GM20431 (cell line): Measurements from ENCODE around the gene REEP3.
"Not testable (repeated sequence)": the region's sequence is repeated elsewhere in the genome, so short reads cannot be mapped to it uniquely, and the experiment has no call there.

Experiments
- in situ Hi-C: fragments of 300-500 bp; cut with MseI, MboI; formaldehyde crosslinking; loops from one replicate; pipeline ENCODE4 v1.15.0; 2020; ENCODE audit warnings: low sequenced_read_pairs; ENCODE audit not compliant: unreplicated experiment

The REEP3 gene

DNA sequence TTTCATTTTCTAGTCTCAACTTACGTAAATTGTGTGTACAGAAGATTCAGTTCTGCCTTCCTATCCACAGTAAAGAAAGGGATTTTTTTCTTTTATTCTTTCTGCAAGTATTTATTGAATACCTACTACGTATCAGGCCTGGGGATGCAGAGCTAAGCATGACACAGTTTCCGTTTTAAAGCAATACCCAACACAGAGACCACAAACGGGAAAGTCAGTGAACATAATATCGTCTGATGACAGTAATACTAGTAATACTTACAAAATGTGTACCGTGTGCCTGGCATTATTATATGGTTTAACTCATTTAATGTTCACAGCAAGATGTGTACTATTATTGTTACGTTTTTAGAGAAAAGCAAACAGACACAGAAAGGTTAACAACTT, 22.4 kb downstream of the REEP3 start:
- in situ Hi-C loops = no loop called here

DNA sequence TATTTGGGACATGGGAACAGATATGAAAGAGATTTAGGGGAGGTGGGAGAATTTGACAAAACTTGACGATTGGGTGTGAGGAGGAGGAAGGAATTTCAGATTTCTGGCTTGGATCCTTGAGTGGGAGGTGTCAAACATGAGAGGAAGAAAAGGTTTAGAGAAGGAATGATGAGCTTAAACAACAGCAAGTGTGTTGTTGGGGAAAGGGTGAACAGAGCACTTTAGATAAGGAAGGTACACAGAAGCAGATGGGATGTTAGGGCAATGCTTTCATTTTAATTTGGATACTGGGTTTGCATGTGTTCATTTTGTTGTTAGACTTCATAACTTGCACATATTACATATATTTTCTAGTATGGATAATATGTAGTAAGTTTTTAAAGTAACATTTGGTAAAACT, 23.2 kb downstream of the REEP3 start:
- in situ Hi-C loops = no loop called here

GRCh38 chr10:63547628-63548360, 26.6 kb downstream of the REEP3 start:
- in situ Hi-C loops = no loop called here

GRCh38 chr10:63548860-63549259, 27.7 kb downstream of the REEP3 start:
- in situ Hi-C loops = no loop called here

DNA sequence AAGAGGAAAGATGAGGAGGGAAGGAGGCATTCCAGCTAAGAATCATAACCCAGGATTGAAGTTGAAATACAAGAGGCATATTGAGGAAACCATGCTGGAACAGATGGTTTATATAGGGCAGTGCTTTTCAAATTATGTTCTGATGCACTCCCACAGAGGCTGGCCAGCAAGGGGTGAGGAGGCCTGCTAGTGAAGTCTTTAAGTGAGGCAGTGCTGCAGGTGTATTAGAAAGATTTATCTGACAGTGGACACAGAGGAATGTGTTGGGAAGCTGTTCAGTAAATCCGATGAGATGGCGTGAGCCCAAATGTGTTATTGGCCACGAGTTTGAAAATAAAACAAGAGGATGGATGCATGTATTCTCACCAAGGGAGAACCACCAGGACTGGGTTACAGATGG, 28.6 kb downstream of the REEP3 start:
- in situ Hi-C loops = no loop called here

DNA sequence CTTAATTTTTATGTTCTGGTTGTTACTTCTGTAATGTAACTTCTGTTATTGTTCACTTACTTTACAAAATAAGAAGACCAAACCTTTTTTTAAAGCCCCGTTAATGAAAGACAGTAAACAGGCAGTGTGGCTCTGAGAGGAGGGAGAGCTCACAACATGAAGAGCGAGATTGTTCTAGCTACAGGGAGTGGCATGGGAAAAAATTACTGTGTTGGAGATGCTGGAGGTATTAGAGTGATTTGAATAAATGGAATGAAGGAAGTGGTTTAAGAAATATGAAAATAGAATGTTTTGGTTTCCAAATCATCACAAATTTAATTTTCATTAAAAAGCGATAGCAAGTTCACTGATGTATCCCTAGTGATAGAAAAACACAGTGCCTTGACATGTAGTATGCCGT, 31.8 kb downstream of the REEP3 start:
- in situ Hi-C loops = no loop called here

GRCh38 chr10:63553473-63553872, 32.3 kb downstream of the REEP3 start:
- in situ Hi-C loops = no loop called here

DNA sequence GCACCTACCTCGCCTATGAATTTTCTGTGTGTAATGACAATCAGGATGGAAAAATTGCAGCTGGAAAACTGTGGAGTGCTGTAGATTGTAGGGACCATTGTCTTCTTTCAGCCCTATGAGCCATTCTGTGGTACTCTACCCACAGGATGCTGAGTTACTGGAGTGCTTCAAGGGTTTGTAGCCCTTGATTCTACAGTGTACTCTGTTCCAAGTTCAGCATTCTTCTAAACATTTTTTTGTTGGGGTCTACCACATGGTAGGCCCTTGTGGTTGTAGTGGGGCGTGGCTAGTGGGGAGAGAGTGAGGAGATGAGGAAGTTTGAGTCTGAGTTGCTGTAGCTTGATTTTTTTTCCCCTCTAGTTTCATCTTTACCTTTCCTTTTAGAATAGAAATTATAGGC, 33.5 kb downstream of the REEP3 start:
- in situ Hi-C loops = no loop called here

- in situ Hi-C loops = no loop called here
These were observed 34.1 kb downstream of the REEP3 start for GRCh38 chr10:63555330-63555729.

DNA sequence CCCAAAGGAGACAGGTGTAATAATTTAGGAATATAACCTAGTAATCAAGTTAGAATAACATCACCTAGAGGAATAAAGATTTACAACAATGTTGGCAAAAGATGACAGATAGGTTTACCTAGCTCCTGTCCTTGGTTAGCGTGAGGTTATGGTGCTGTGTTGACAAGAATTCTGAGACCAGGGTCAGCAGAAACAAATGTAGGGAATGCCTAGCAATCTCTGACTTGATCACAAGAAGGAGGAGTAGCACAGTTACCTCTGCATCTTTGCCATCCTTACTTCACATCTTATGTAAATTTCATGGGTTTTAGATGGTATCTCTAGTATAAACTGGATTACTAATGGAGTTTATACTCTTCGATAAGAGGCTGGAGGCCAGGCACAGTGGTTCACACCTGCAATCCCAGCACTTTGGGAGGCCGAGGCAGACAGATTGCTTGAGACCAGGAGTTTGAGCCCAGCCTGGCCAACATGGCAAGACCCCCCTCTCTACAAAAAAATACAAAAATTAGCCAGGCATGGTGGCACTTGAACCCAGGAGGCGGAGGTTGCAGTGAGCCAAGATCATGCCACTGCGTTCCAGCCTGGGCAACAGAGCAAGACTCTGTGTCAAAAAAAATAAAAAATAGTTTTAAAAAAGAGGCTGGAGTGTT, 37.1 kb downstream of the REEP3 start:
- in situ Hi-C loops = no loop called here

GRCh38 chr10:63561341-63561740, 40.1 kb downstream of the REEP3 start:
- in situ Hi-C loops = no loop called here

GRCh38 chr10:63562391-63562790, 41.2 kb downstream of the REEP3 start:
- in situ Hi-C loops = no loop called here

- in situ Hi-C loops = no loop called here
These were observed 41.7 kb downstream of the REEP3 start for GRCh38 chr10:63562857-63563256.

DNA sequence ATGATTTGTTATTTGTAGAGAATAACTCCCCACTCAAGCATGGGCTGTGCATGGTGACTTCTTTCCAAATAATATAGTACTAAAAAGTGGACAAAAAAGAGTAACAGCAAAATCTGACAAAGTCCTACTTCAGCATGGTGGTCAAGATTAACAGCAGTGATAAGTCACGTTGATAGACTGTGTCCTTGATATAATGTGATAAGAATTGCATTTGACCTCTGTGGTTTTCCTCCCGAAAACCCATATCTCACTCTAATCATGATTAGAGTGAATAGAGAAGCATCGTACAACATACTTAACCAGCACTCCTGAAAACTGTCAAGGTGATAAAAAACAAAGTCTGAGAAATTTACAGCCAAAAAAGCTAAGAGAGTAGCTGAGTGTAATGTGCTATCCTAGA, 42.4 kb downstream of the REEP3 start:
- in situ Hi-C loops = no loop called here

GRCh38 chr10:63564731-63565130, 43.5 kb downstream of the REEP3 start:
- in situ Hi-C loops = not testable (repeated sequence)

- in situ Hi-C loops = no loop called here
These were observed 52.0 kb downstream of the REEP3 start for GRCh38 chr10:63573068-63573697.

DNA sequence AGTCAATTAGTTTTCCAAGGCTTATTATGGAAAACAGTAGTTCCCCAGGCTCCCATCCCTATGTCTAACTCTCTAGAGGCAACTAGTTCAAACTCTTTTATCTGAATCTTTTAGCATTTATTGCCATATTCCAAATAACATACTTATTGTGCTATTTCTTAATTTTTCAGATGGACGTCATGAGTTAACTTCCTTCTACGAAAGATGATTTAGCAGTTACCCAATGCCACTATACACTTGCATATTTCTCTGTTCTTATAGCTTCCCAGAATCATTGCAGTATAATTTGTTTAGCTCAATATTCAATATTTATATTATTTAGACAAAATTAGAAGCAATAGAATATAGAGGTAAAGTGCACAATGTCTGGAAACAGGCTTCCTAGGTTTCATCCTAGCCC, 52.8 kb downstream of the REEP3 start:
- in situ Hi-C loops = no loop called here

- in situ Hi-C loops = no loop called here
These were observed 55.3 kb downstream of the REEP3 start for GRCh38 chr10:63576501-63576900.

- in situ Hi-C loops = no loop called here
These were observed 57.3 kb downstream of the REEP3 start for GRCh38 chr10:63578501-63578900.

DNA sequence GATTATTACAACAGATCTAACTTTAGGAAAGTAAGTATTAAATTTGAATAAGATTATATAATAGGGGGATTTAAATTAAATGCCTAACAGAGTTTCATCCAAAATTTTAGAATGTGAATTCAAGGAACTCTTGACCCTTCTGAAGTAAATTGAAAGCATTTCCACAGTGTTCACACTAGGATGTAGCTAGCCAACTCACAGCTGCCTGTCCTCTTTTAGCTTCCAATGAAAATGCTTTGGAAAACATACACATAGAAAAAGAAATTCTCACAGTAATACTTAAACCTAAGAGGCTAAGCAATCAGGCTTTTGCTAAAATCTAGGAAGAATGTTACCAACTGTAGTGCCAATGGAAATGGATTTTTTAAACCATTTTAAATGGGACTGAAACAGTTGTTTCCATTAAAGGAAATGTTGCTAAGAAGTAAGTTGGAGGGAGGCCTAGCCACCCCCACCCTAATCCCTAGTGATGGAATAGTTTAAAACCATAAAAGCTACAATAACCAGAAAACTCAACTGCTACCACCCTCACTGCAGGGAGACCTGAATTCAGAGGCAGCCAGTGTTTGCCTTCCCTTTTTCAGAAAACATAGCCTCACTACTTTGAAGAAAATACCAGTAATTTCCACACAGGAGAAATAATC, 58.3 kb downstream of the REEP3 start:
- in situ Hi-C loops = no loop called here

DNA sequence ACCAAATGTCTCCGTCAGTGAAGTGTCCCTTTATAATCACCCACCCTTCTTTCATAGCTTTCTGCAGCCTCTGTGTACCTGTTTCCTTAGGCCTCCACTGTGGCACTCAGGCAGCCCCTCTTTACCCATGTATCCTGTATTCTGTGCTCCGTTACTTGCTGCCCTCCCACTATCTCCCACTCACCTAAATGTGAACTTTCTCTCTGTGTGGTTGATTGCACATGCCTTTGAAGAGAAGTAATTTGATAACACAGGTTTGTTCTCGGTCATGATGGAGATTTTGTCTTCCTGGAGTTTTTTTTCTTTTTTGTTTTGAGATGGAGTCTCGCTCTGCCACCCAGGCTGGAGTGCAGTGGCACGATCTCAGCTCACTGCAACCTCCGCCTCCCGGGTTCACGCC, 61.5 kb downstream of the REEP3 start:
- in situ Hi-C loops = no loop called here
